H1 (cell line): Measurements from ENCODE around the gene ZNF81. TPM values are rescaled to one million over a fixed set of nuclear protein-coding genes. Genes with fewer than 3 reads are reported as not detected.

Experiments used
- CHD7 ChIP-seq: fragments of 300-600 bp; sonication (generic); IDR thresholded peaks from 2 replicates; pipeline ENCODE4 v1.7.1; 2012; ENCODE audit warnings: low read length, moderate library complexity, mild to moderate bottlenecking, inconsistent platforms; ENCODE audit not compliant: insufficient replicate concordance
- YY1 ChIP-seq: IDR thresholded peaks from 2 replicates; pipeline ENCODE4 v1.6.1; 2011; ENCODE audit warnings: low read depth, mild to moderate bottlenecking, low read length
- polyA plus RNA-seq, 7 experiments: library from polyadenylated mRNA; depleted of rRNA in 3 of 7; stranded (reverse) in 5 of 7; unstranded in 2 of 7; fragments of >200 nt in 5 of 7; fragments of 200-250 nt in 2 of 7; gene quantifications; 1 replicate in 5 of 7; 2 replicates in 1 of 7; 4 replicates in 1 of 7; pipeline versions ENCODE4 v1.2.1 to v1.2.3, GENCODE V29; 2011 to 2013; ENCODE audit warnings: missing spikeins in 2 of 7, mixed read lengths in 2 of 7
- total RNA-seq: library from RNA; stranded (reverse); fragmentation: NEBNext Ultra II Directional; extraction: Animal tissue kit (Norgen Biotek cat#: 25700); gene quantifications from 2 replicates; pipeline ENCODE4 v1.2.1, GENCODE V29; 2021

The ZNF81 gene
- total and polyA plus RNA-seq, 2 of the 8 experiments (the other 6 are each of a cell fraction or from before 2014, with no cell fraction given): 3.4 to 10.0 TPM

- no peak for TF ChIP-seq CHD7
- no peak for TF ChIP-seq YY1
- TF ChIP-seq, all 59 proteins: peak for 0
Measured at GRCh38 chrX:47960406-47960805, 123.7 kb downstream of the ZNF81 start (continued).
